HFF-Myc (cell line): Measurements from ENCODE around the gene SMAD3.

Experiments used
- DNase-seq: peaks from one replicate; pipeline ENCODE4 v3.0.0-alpha.2; 2011; ENCODE audit warnings: low read depth; ENCODE audit errors: extremely low read depth
- H3K4me3 ChIP-seq: replicated peaks from 2 replicates; pipeline ENCODE4 v1.5.1; 2011; ENCODE audit warnings: low read depth, mild to moderate bottlenecking, control low read depth, low read length
- CTCF ChIP-seq: IDR thresholded peaks from 2 replicates; pipeline ENCODE4 v1.5.1; 2012; ENCODE audit warnings: mild to moderate bottlenecking, low read depth, low read length, control low read depth; ENCODE audit errors: missing control alignments

Gene SMAD3

DNA sequence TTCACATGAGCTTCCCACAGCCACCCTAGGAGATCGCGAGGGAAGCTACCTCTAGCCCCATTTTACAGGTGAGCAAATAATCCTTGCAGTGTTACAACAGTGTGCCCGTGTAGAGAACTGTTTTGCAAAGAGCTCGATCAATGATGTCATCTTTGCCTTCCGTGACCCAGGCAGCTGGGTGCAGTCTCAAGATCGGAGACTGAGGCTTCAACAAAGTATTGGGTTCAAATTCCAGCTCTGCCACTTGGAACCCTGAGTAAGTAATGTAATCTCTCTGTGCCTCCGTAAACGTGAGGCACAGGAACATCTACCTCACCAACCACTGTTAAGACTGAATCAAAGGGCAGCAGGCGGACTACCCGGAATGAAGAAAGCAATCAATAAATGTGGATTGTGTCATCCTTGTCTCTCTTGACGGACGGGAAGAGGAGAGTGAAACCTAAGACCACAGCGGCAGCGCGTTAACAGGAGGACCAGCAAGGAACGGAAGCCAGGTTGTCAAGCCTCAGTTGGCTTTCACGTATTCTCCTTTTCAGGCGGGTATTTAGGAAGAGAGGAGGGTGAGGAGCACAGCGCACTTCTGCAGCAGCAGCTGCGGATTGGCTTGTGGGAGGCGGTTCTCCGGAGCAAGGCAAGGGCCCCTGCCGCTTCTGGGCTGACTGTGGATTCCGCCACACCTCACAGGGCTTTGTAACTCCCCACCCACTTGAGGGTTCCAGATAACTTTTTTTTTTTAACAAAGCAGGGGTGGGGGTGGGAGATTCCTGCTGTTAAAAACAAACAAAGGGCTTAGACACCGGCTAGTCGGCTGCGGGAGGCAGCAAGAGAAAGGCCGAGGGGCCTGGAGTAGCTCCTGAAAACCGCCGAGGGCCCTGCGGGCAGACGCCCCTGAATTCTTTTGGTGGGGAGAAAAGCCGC, 1.5 kb upstream of the SMAD3 start:
- TF ChIP-seq CTCF = no peak
- no peak for DNase-seq
- no peak overlapping the region for H3K4me3 ChIP-seq

- no peak for DNase-seq
- H3K4me3 ChIP-seq = peak overlapping the region; percentile 41
- TF ChIP-seq CTCF = no peak
Measured at GRCh38 chr15:67064607-67065530, 533 bp upstream of the SMAD3 start.

GRCh38 chr15:67066041-67066958, 898 bp downstream of the SMAD3 start:
- no peak for DNase-seq
- TF ChIP-seq CTCF = no peak
- peak overlapping the region; percentile 98 for H3K4me3 ChIP-seq

DNA sequence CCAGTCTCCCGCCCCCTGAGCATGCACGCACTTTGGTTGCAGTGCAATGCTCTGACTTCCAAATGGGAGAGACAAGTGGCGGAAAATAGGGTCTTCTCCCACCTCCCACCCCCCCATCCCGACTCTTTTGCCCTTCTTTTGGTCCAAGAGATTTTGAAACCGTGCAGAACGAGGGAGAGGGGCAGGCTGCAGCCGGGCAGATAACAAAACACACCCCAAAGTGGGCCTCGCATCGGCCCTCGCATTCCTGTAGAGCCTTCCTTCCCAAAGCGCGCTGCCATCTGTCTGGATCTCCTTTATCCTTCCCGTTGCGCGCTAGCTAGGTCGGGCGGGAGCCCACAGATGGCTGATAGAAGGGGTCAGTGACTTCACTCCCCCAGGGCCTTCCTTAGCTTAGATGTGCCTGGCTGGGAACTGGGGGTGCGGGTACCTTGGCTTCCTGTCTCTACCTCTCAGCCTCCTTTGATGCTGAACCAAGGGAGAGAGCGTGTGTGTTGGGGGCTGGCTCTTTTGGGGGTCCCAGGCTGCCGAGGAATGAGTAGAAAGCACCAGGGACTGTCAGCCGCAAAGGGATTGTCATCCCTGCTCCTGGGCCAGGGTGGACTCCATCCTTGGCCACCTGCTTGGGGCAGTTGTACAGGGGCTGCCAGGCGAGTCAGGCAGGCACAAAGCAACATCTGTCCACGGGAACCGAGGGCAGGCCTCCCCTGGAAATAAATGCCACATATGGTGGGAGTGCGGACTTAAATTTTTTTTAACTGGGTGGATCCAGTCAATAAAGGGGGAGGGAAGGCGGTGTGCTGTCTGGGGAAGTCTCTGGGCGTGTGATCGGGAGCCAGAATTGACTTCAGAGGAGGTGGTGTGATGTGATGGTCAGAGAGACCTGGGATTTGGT, 1.8 kb downstream of the SMAD3 start:
- peak overlapping the region; percentile 98 for H3K4me3 ChIP-seq
- no peak for TF ChIP-seq CTCF
- DNase-seq = no peak

- peak overlapping the region; percentile 98 for H3K4me3 ChIP-seq
- TF ChIP-seq CTCF = no peak
- no peak for DNase-seq
Measured at GRCh38 chr15:67067930-67068551, 2.6 kb downstream of the SMAD3 start.
